ENCODE results near the gene CUTA.

Gene CUTA

DNA sequence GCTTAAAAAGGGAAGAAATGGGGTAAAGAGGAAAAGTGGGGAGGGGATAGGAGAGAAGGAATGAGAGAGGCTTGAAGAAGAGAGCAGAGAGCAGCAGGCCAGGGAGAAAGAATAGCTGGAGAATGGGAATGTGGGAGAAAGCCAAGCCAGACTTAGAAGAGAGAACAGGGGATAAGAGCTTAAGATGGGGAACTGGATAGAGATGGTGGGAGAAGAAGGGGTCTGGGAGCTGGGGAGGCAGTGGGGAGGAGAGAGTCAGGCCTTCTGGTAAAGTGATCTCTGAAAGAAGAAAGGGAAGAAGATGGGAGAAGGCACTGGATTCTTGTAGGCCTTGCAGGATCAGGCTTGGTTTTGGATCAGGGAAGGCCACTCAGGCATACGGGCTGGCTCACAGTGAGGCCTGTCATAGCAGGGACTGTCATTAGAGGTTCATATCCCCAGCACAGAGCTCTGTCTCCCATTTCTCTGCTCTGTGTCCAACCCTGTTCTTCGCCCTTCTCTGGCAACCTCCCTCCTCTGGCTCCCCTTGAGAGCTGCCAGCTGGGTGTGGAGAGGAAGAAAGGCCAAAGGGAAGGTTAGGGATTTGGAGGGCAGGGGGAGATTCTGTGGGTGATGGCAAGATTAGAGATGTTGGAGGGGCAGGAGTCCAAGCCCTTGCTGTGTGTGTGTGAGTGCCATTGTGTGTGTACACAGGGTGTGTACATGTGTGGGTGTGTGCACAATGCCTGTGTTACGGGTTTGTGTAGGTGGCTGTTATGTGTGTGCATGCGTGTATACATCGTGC is 11.3 kb upstream of the CUTA start:
- in situ Hi-C loops (cut with HindIII; ENCODE audit: low sequenced_read_pairs) = no loop called here
- DNase-seq (ENCODE audit: low read depth) = no peak
- H3K4me3 ChIP-seq (ENCODE audit: low read depth, low read length) = no peak overlapping the region
- TF ChIP-seq, protein P1, sequence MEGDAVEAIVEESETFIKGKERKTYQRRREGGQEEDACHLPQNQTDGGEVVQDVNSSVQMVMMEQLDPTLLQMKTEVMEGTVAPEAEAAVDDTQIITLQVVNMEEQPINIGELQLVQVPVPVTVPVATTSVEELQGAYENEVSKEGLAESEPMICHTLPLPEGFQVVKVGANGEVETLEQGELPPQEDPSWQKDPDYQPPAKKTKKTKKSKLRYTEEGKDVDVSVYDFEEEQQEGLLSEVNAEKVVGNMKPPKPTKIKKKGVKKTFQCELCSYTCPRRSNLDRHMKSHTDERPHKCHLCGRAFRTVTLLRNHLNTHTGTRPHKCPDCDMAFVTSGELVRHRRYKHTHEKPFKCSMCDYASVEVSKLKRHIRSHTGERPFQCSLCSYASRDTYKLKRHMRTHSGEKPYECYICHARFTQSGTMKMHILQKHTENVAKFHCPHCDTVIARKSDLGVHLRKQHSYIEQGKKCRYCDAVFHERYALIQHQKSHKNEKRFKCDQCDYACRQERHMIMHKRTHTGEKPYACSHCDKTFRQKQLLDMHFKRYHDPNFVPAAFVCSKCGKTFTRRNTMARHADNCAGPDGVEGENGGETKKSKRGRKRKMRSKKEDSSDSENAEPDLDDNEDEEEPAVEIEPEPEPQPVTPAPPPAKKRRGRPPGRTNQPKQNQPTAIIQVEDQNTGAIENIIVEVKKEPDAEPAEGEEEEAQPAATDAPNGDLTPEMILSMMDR (IDR thresholded peaks at IDR 0.05; ENCODE audit: low read depth, low read length, missing control alignments) = no peak

DNA sequence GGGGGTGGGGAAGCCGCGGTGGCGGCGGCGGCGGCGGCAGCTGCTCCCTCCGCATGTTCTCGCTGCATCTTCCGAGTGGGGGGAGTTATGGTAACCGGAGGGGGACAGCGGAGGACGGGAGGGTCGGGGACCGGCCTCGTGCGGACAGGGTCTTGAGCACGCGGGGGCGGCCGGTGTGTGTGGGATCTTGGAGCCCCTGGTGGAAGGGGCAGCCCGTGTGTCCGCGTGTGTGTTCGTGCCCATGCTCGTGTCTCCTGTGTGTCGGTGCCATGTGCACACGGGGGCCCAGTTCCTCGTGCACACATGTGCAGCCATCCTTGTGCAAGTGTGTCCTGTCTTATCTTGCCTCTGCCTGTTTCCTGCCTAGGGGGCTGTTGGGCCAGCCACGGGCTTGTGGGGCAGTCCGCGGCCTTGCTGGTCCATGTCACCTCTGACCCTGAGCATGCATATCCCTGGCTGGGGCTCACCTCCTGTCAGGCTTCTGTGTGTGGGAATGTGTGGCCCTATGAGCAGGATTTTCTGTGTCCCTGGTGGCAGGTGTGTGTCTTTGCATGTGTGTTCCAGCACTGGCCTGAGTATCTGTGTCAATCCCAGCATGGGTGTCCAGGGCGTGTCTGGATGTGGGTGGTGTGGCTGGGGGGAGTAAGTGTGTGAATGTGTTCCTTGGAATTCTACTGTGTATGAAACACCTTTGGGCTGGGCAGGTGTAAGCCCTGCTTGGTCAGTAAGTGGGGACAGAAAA is 10.5 kb upstream of the CUTA start:
- in situ Hi-C loops (cut with HindIII; ENCODE audit: low sequenced_read_pairs) = no loop called here
- no peak for DNase-seq (ENCODE audit: low read depth)
- TF ChIP-seq, protein P1 (IDR thresholded peaks at IDR 0.05; ENCODE audit: low read depth, low read length, missing control alignments) = peak; percentile 37
- H3K4me3 ChIP-seq (ENCODE audit: low read depth, low read length) = peak overlapping the region; percentile 53

DNA sequence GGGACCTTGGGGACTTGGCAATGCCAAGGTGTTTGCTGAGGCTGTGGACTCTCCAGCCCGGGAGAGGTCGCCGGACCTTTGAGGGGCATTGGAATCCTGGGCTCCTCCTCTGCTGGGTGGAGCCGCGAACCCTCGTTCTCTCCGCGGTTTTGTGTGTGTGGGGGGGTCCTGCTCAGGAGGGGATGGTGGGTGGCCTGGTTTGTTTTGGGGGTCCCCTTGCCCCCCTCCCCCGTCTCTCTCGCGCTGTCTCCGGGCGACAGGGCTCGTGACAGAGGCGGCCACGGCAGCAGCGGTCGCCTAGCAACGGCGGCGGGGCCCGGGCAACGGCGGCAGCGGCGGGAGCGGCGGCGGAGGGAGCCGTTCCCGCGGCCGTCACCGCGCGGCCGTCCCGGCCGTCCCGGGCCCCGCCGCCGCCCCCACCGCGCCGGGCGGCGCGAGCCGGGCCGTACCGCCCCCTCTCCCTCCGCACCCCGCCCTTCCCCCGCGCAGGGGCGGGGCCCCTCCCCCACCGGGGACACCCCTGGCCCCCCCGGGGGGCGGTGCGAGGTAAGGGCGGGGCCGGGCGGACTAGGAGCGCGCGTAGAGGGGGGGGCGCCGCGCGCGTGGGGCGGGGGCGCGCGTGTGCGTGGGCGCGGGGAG is 9.8 kb upstream of the CUTA start:
- TF ChIP-seq, protein P1 (IDR thresholded peaks at IDR 0.05; ENCODE audit: low read depth, low read length, missing control alignments) = no peak
- no peak for DNase-seq (ENCODE audit: low read depth)
- in situ Hi-C loops (cut with HindIII; ENCODE audit: low sequenced_read_pairs) = no loop called here
- peak overlapping the region; percentile 53 for H3K4me3 ChIP-seq (ENCODE audit: low read depth, low read length)

DNA sequence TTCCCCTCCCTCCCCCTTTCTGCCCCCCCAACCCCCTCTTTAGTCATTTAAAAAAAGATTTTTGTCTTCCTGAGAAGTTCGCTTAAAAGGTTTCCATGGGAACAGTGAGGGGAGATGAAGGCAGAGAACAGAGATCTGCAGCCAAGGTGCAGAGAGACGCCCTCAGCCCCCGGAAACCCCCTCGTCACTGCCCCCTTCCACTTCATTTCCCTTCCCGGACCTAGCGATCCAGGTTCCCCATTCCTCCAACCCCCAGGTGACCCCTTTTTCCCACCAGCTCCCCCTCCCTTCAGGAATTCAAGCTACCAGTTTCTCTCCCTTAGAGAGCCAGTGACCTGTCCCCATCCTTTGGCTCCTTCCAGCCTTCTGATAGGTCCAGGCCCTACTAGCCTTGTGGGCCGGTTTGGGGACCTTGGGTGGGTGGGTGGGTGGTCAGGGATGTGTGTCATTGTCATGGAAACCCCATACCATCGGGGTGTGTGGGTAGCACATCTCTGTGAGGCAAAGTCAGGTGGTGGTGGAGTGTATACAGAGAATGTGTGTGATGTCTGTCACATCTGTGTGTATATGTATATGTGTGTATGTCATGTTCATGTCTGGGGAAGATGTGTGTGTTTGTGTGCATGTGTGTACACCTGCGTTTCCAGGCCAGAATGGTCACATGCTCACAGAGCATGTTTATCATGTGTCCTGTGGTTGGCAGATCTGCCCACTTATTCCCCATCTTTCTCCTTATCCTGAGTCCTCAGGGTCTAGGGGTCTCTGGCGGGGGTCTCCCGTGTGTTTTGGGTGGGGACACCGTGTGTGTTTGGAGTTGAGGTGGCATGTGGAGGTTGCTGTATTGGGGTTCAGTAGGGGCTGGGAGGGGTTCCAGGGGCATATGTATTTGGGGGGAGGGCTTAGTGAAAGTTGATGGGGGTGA is 8.9 kb upstream of the CUTA start:
- TF ChIP-seq, protein P1 (IDR thresholded peaks at IDR 0.05; ENCODE audit: low read depth, low read length, missing control alignments) = no peak
- no peak for DNase-seq (ENCODE audit: low read depth)
- in situ Hi-C loops (cut with HindIII; ENCODE audit: low sequenced_read_pairs) = no loop called here
- H3K4me3 ChIP-seq (ENCODE audit: low read depth, low read length) = peak overlapping the region; percentile 53

DNA sequence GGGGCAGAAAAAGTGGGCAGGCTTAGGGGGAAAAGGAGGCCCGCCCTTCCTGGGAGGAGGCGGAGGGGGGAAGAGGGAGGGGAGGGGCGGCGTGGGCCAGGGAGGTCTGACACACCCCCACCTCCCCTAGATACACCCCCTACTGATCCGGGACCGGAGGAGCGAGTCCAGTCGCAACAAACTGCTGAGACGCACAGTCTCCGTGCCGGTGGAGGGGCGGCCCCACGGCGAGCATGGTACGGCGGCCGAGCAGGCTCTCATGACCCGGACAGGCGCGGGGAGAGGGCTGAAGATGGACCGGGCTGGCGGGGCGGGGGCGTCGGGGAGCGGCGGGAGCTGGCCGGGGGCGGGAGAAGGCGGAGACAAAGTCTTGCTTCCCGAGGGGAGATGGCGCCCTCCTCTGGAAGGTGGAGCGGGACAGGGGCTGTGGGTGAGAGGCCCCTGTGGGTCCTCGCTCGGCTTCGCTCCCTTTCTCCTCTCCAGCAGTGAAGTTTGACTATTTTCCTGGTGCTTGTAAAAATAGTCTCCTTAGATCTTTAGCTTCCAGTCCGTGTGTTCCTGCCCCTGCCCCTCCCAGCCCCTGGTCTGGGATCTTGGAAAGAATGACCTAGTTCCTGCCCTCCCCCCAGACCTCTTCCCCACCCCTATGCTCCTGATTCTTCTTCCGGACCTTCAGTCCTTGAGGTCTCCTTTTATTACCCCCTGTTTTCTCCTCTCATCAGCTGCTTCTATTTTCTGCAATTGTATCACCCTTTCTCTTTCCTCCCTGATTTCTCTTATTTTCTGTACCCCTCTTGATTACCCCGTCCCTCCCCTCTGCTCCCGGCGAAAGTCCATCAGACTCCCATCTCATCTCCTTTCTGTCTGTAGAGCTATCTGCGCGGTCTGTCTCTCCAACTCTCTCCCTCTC is 8.0 kb upstream of the CUTA start:
- peak; percentile 34 for DNase-seq (ENCODE audit: low read depth)
- in situ Hi-C loops (cut with HindIII; ENCODE audit: low sequenced_read_pairs) = no loop called here
- peak overlapping the region; percentile 47 for H3K4me3 ChIP-seq (ENCODE audit: low read depth, low read length)
- TF ChIP-seq, protein P1 (IDR thresholded peaks at IDR 0.05; ENCODE audit: low read depth, low read length, missing control alignments) = peak; percentile 52

Measured in astrocyte of the cerebellum (primary cell).